HL-60 (cell line): ENCODE data around the gene HSD17B4.
A peak's percentile ranks its signal among the peaks of the same experiment; 100 is the strongest.

Experiments used
- DNase-seq, 2 experiments: peaks; one replicate each; pipeline ENCODE4 v3.0.0-alpha.2; 2010 to 2020; ENCODE audit warnings: low read depth in 1 of 2, low spot score in 1 of 2
- H3K27ac ChIP-seq: fragments of 250-450 bp; sonication (Bioruptor Pico); replicated peaks from 2 replicates; pipeline ENCODE4 v1.5.1; 2020; ENCODE audit warnings: mild to moderate bottlenecking, moderate library complexity
- H3K27me3 ChIP-seq: fragments of 250-450 bp; sonication (Bioruptor Pico); 2 replicates; pipeline ENCODE4 v1.5.1; 2021; ENCODE audit warnings: mild to moderate bottlenecking, moderate library complexity; ENCODE audit not compliant: insufficient read depth, poor library complexity, severe bottlenecking
- H3K4me3 ChIP-seq: replicated peaks from 2 replicates; pipeline ENCODE4 v1.5.1; 2011; ENCODE audit warnings: mild to moderate bottlenecking, control low read depth, low read length; ENCODE audit not compliant: insufficient read depth
- CTCF ChIP-seq: IDR thresholded peaks from one replicate; pipeline ENCODE4 v1.5.1; 2011; ENCODE audit warnings: low read length, control low read depth, inconsistent platforms; ENCODE audit not compliant: insufficient read depth
- GABPA ChIP-seq: IDR thresholded peaks from 2 replicates; pipeline ENCODE4 v1.6.1; 2012; ENCODE audit warnings: low read depth
- POLR2AphosphoS5 ChIP-seq: IDR thresholded peaks from 2 replicates; pipeline ENCODE4 v1.6.1; 2012; ENCODE audit warnings: low read depth
- REST ChIP-seq: IDR thresholded peaks from 2 replicates; pipeline ENCODE4 v1.6.1; 2012; ENCODE audit warnings: low read depth; ENCODE audit not compliant: insufficient replicate concordance
- SPI1 ChIP-seq: IDR thresholded peaks from 2 replicates; pipeline ENCODE4 v1.6.1; 2012; ENCODE audit warnings: low read depth, mild to moderate bottlenecking, borderline replicate concordance

The HSD17B4 gene

GRCh38 chr5:119417891-119418605 is 34.2 kb upstream of the HSD17B4 start:
- Histone ChIP-seq H3K4me3 (no peak overlapping the region), H3K27ac (peak overlapping the region; percentile 27; the same call in 1 of the 2 replicates), H3K27me3 (no peaks in the 10 kb centered on the region)
- no peak for TF ChIP-seq SPI1
- no peak for TF ChIP-seq CTCF
- no peak for TF ChIP-seq GABPA
- no peak for TF ChIP-seq REST
- no peak for TF ChIP-seq POLR2AphosphoS5
- DNase-seq: peak in 1 of 2 experiments; percentile 11

GRCh38 chr5:119418606-119419100 is 33.6 kb upstream of the HSD17B4 start:
- no peak for TF ChIP-seq POLR2AphosphoS5
- TF ChIP-seq GABPA: no peak
- no peak overlapping the region for H3K4me3 ChIP-seq

GRCh38 chr5:119420169-119420568 is 32.1 kb upstream of the HSD17B4 start:
- no peak for TF ChIP-seq CTCF
- TF ChIP-seq SPI1: no peak
- no peak for TF ChIP-seq GABPA
- TF ChIP-seq REST: no peak
- TF ChIP-seq POLR2AphosphoS5: no peak
- no peak overlapping the region for H3K4me3 ChIP-seq
- peak overlapping the region; percentile 84 for H3K27ac ChIP-seq
- H3K27me3 ChIP-seq: no peaks in the 10 kb centered on the region
- peak in 1 of 2 experiments; percentile 36 for DNase-seq

More at GRCh38 chr5:119418606-119419100, 33.6 kb upstream of the HSD17B4 start:
- H3K27ac ChIP-seq: 0 out of 2 replicates have a peak overlapping the region, but pooled peaks have one; percentile 27
- no peaks in the 10 kb centered on the region for H3K27me3 ChIP-seq
- DNase-seq: no peak

GRCh38 chr5:119426057-119426456 is 26.2 kb upstream of the HSD17B4 start:
- Histone ChIP-seq H3K27ac (peak overlapping the region; percentile 82), H3K27me3 (no peaks in the 10 kb centered on the region), H3K4me3 (no peak overlapping the region)
- peak in 1 of 2 experiments; percentile 36 for DNase-seq
- no peak for TF ChIP-seq POLR2AphosphoS5
- peak; percentile 42; the same call in 1 of the 2 replicates for TF ChIP-seq SPI1
- TF ChIP-seq CTCF: no peak
- TF ChIP-seq GABPA: no peak
